Measurements from ENCODE around the gene EIF3D. TPM values are rescaled to one million over a fixed set of nuclear protein-coding genes. Genes with fewer than 3 reads are reported as not detected.

Gene EIF3D
- total and polyA plus RNA-seq, 2 experiments from 2014 or later, result 148 to 381 TPM

- no peak overlapping the region for H2AFZ ChIP-seq
- H3K4me3 ChIP-seq, result no peak overlapping the region
- no peaks in the 10 kb centered on the region for H3K36me3 ChIP-seq (ENCODE audit: insufficient read depth)
- no peaks in the 10 kb centered on the region for H3F3A ChIP-seq (replicated peaks; ENCODE audit: low read depth)
- Mint-ChIP-seq H3K4me1 (no peaks in the 10 kb centered on the region; the same call in 2 of the 3 replicates), H3K9me3 (no peaks in the 10 kb centered on the region), H3K36me3 (ENCODE audit: low read depth) (peaks cover 17% of the 10 kb centered on the region), H3K27ac (no peak overlapping the region), H3K4me3 (no peak overlapping the region), H3K27me3 (ENCODE audit: insufficient read depth, low read depth, poor library complexity) (peaks cover 10% of the 10 kb centered on the region)
- no peak for ATAC-seq
- H3K9me2 ChIP-seq (ENCODE audit: insufficient read depth), result no peaks in the 10 kb centered on the region
- no peaks in the 10 kb centered on the region for H3K79me2 ChIP-seq (replicated peaks; ENCODE audit: insufficient read depth)
- DNase-seq (ENCODE audit: low spot score), result no peak
- TF ChIP-seq CTCF (conservative IDR thresholded peaks at IDR 0.05; ENCODE audit: low read depth in 2 of 2), result no peak
- TF ChIP-seq ZNF114 (CRISPR knock-in tag; IDR thresholded peaks at IDR 0.05), result no peak
- no peak for TF ChIP-seq CREB1 (CRISPR knock-in tag; IDR thresholded peaks at IDR 0.05; ENCODE audit: low read depth)
- no peak for TF ChIP-seq REST (IDR thresholded peaks at IDR 0.05; ENCODE audit: unreplicated experiment)
- TF ChIP-seq EZH2 (IDR thresholded peaks at IDR 0.05; ENCODE audit: low read depth, unreplicated experiment), result no peak
- no peak for TF ChIP-seq ETS1 (IDR thresholded peaks at IDR 0.05)
- TF ChIP-seq ZNF331 (CRISPR knock-in tag; IDR thresholded peaks at IDR 0.05; ENCODE audit: low read depth), result no peak
- TF ChIP-seq ZNF462 (CRISPR knock-in tag; IDR thresholded peaks at IDR 0.05), result no peak
- H4K20me1 ChIP-seq (replicated peaks; ENCODE audit: insufficient read depth), result no peaks in the 10 kb centered on the region
- no peak overlapping the region for H3K4me2 ChIP-seq
- H3K4me1 ChIP-seq (ENCODE audit: insufficient read depth), result no peaks in the 10 kb centered on the region
- no peaks in the 10 kb centered on the region for H3K27me3 ChIP-seq (ENCODE audit: insufficient read depth)
- H3K27ac ChIP-seq (ENCODE audit: low read depth), result no peak overlapping the region
Measured at GRCh38 chr22:36470994-36471331, 58.0 kb downstream of the EIF3D start.

Measured in GM23338 (cell line).